HFFc6 (cell line): ENCODE data around the gene FAM43B. TPM values are rescaled to one million over a fixed set of nuclear protein-coding genes. Genes with fewer than 3 reads are reported as not detected.
A peak's percentile ranks its signal among the peaks of the same experiment; 100 is the strongest.

Source experiments
- DNase-seq: peaks from one replicate; pipeline ENCODE4 v3.0.0-alpha.2; 2018
- H3K27ac Mint-ChIP-seq: 2 replicates; pipeline ENCODE4 v1.8.0; 2020; ENCODE audit warnings: mild to moderate bottlenecking, mixed read lengths
- H3K27me3 Mint-ChIP-seq: 2 replicates; pipeline ENCODE4 v1.8.0; 2021; ENCODE audit warnings: mild to moderate bottlenecking, moderate library complexity, mixed read lengths; ENCODE audit not compliant: insufficient read depth
- H3K36me3 Mint-ChIP-seq: 2 replicates; pipeline ENCODE4 v1.8.0; 2021; ENCODE audit warnings: low read depth, mixed read lengths
- H3K4me1 Mint-ChIP-seq: 2 replicates; pipeline ENCODE4 v1.8.0; 2020; ENCODE audit warnings: low read depth, mixed read lengths
- H3K4me3 Mint-ChIP-seq: 2 replicates; pipeline ENCODE4 v1.8.0; 2020; ENCODE audit warnings: mild to moderate bottlenecking, moderate library complexity, mixed read lengths
- H3K9me3 Mint-ChIP-seq: 2 replicates; pipeline ENCODE4 v1.8.0; 2020; ENCODE audit warnings: mild to moderate bottlenecking, mixed read lengths
- total RNA-seq, 6 experiments: library from RNA; stranded (reverse); fragmentation: NEBNext Ultra II Directional; extraction: Animal tissue kit (Norgen Biotek cat#: 25700); gene quantifications; 2 replicates in 1 of 6; 3 replicates in 5 of 6; pipeline ENCODE4 v1.2.3, GENCODE V29; 2021
- TF ChIP-seq, protein P1 (sequence below): fragments of 200-600 bp; sonication (generic); IDR thresholded peaks from 2 replicates; pipeline ENCODE4 v1.5.0; 2021; ENCODE audit warnings: antibody characterized with exemption, mild to moderate bottlenecking

The FAM43B gene
- total RNA-seq, 6 experiments from 2014 or later: 0.07 TPM; not detected in 5

DNA sequence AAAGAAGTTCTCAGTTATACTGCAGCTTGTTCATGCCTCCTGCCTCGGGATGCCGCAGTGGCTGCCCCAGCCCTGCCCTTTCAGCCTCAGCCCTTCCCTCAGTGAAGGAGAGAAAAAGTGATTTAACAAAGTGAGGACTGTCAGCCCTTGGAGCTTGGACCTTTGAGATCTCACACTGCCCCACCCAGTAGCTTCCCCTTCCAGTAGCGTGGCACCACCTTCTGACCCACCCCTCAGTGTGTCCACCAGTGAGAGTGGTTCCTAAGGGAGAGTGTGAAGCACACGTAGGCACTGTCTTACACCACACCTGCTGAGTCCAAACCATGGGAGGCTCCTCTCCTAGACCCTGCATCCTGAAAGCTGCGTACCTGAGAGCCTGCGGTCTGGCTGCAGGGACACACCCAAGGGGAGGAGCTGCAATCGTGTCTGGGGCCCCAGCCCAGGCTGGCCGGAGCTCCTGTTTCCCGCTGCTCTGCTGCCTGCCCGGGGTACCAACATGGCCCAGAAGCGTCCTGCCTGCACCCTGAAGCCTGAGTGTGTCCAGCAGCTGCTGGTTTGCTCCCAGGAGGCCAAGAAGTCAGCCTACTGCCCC lies 36.4 kb downstream of the FAM43B start, which contains the start of gene CDA:
Gene CDA, plus strand, starts transcription at position 464 of the 592 bp plus-strand sequence. Its CDS starts 33 bp downstream, at position 497.
- Mint-ChIP-seq H3K4me1 (peaks cover 43% of the 10 kb centered on the region), H3K36me3 (no peaks in the 10 kb centered on the region), H3K27ac (peak within 1 kb of the TSS; percentile 42), H3K4me3 (peak within 1 kb of the TSS; percentile 84), H3K27me3 (peaks cover 6% of the 10 kb centered on the region), H3K9me3 (no peaks in the 10 kb centered on the region)
- TF ChIP-seq, protein P1, sequence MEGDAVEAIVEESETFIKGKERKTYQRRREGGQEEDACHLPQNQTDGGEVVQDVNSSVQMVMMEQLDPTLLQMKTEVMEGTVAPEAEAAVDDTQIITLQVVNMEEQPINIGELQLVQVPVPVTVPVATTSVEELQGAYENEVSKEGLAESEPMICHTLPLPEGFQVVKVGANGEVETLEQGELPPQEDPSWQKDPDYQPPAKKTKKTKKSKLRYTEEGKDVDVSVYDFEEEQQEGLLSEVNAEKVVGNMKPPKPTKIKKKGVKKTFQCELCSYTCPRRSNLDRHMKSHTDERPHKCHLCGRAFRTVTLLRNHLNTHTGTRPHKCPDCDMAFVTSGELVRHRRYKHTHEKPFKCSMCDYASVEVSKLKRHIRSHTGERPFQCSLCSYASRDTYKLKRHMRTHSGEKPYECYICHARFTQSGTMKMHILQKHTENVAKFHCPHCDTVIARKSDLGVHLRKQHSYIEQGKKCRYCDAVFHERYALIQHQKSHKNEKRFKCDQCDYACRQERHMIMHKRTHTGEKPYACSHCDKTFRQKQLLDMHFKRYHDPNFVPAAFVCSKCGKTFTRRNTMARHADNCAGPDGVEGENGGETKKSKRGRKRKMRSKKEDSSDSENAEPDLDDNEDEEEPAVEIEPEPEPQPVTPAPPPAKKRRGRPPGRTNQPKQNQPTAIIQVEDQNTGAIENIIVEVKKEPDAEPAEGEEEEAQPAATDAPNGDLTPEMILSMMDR: no peak
- no peak for DNase-seq

DNA sequence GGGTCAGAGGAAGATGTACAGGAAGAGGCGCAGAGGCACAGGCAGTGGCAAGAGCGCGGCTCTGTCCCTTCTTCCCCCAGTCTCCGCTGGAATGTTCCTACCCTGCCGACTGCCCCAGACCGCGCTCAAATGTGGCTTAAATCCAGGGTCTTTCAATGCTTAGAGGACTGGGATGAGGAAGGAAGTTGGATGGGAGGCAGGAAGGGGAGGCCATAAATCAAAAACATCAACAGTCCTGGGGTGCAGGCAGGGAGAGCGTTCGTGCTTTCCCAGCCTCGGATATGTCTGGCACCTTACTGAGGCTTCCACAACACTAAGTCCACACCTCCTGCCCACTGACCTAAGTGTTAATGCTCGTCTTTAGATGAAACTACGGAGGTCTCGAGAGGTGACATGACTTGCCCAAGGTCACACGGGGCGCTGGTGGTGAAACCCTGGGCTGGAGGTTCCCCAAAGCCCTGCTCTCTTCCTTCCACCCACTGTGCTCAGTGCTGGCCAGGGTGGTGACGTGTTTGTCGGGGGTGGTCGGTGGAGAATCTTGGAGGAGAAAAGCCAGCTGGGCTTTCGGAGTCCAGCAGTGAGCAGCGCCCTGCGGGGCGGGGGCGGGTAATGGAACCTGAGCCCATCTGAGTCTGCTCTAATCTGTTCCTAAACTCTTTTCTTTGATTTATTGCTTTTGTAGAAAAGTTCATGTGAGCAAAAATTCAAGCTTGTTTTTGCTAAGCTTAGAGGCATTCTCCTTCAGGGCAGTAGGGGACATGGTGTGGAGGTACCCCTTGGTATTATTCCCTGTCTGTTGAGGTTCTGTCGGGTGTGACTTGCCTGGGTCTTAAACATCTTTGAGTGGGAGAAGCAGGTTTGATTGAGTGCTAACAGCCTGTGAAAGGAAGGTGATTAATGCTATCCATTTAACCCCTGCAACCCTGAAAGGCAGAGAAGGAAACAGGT lies 37.2 kb downstream of the FAM43B start:
- Mint-ChIP-seq H3K36me3 (no peaks in the 10 kb centered on the region), H3K4me1 (peaks cover 41% of the 10 kb centered on the region), H3K27ac (peak overlapping the region; percentile 27), H3K9me3 (no peaks in the 10 kb centered on the region), H3K27me3 (peaks cover 6% of the 10 kb centered on the region), H3K4me3 (peak overlapping the region; percentile 84)
- peak; percentile 29 for DNase-seq
- TF ChIP-seq, protein P1: no peak

GRCh38 chr1:20590306-20590777 lies 38.0 kb downstream of the FAM43B start:
- no peaks in the 10 kb centered on the region for H3K9me3 Mint-ChIP-seq
- H3K27ac Mint-ChIP-seq: peak overlapping the region; percentile 27
- H3K4me3 Mint-ChIP-seq: peak overlapping the region; percentile 84
- TF ChIP-seq, protein P1: no peak
- peaks cover 3% of the 10 kb centered on the region for H3K27me3 Mint-ChIP-seq
- DNase-seq: peak; percentile 68
- H3K36me3 Mint-ChIP-seq: no peaks in the 10 kb centered on the region
- peaks cover 35% of the 10 kb centered on the region for H3K4me1 Mint-ChIP-seq

DNA sequence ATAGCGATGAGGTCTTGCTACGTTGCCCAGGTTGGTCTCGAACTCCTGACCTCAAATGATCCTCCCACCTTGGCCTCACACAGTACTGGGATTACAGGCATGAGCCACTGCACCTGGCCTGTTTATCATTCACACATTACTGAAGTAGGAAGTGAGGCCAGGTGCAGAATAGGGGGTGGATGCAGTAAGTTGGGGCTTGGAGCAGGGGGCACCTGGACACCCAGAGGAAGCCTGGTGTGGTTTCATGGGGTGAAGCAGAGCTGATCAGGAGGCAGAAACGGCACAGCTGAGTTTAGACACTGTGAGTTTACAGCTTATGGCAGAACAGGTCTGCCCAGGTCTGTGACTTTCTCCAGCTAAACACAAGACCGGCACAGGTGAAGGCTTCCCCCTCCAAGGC lies 41.4 kb downstream of the FAM43B start:
- H3K27ac Mint-ChIP-seq: no peak overlapping the region
- no peak overlapping the region for H3K4me3 Mint-ChIP-seq
- peaks cover 23% of the 10 kb centered on the region for H3K4me1 Mint-ChIP-seq
- TF ChIP-seq, protein P1: no peak
- no peaks in the 10 kb centered on the region for H3K9me3 Mint-ChIP-seq
- H3K27me3 Mint-ChIP-seq: peaks cover 3% of the 10 kb centered on the region
- DNase-seq: no peak
- H3K36me3 Mint-ChIP-seq: no peaks in the 10 kb centered on the region

- DNase-seq: no peak
- Mint-ChIP-seq H3K27me3 (peaks cover 6% of the 10 kb centered on the region), H3K27ac (no peak overlapping the region), H3K36me3 (no peaks in the 10 kb centered on the region), H3K9me3 (no peaks in the 10 kb centered on the region), H3K4me1 (peaks cover 18% of the 10 kb centered on the region), H3K4me3 (no peak overlapping the region)
- TF ChIP-seq, protein P1: no peak
Observed at GRCh38 chr1:20594746-20595145, 42.4 kb downstream of the FAM43B start.
